Activated CD8-positive, alpha-beta T cell treated with anti-CD3 and anti-CD28 coated beads, Interleukin-2, amount 10 ng/mL, durations not matched to agents 7 days and 5 days (primary cell): ENCODE results near the gene DCHS2. TPM values are rescaled to one million over a fixed set of nuclear protein-coding genes. Genes with fewer than 3 reads are reported as not detected.

ENCODE experiments used
- ATAC-seq: fragments of 150-1000 bp; cut with Tn5 transposase; one replicate; pipeline ENCODE4 v1.10.0; 2021; ENCODE audit warnings: moderate library complexity
- CTCF ChIA-PET: fragments of 350-600 bp; sonication (Branson Sonifier 250); formaldehyde crosslinking; loops from one replicate; lab custom pipeline; 2021; ENCODE audit warnings: antibody characterized with exemption; lab: Charles Lee
- POLR2A ChIA-PET: fragments of 350-600 bp; sonication (Branson Sonifier 250); formaldehyde crosslinking; loops from one replicate; lab custom pipeline; 2021; ENCODE audit warnings: antibody characterized with exemption; lab: Charles Lee
- DNase-seq: peaks from one replicate; pipeline ENCODE4 v3.0.0-alpha.2; 2020
- H3K27ac Mint-ChIP-seq: one replicate; pipeline ENCODE4 v1.8.0; 2021; ENCODE audit warnings: mild to moderate bottlenecking, mixed read lengths
- H3K27me3 Mint-ChIP-seq: one replicate; pipeline ENCODE4 v1.8.0; 2021; ENCODE audit warnings: low read depth, mixed read lengths
- H3K36me3 Mint-ChIP-seq: one replicate; pipeline ENCODE4 v1.8.0; 2021; ENCODE audit warnings: low read depth, mixed read lengths
- H3K4me1 Mint-ChIP-seq: one replicate; pipeline ENCODE4 v1.8.0; 2021; ENCODE audit warnings: low read depth, mixed read lengths
- H3K4me3 Mint-ChIP-seq: one replicate; pipeline ENCODE4 v1.8.0; 2021; ENCODE audit warnings: mild to moderate bottlenecking, mixed read lengths
- H3K9me3 Mint-ChIP-seq: one replicate; pipeline ENCODE4 v1.8.0; 2022; ENCODE audit warnings: mixed read lengths; ENCODE audit not compliant: insufficient read depth
- total RNA-seq, 2 experiments: library from RNA; stranded (reverse); gene quantifications; one replicate each; pipeline ENCODE4 v1.2.3, GENCODE V29; 2021

The DCHS2 gene
- total RNA-seq, 2 experiments from 2014 or later: not detected

GRCh38 chr4:154487145-154487544 is 4.5 kb downstream of the DCHS2 start:
- CTCF ChIA-PET: no interaction called here
- no peak for ATAC-seq
- Mint-ChIP-seq H3K9me3 (no peaks in the 10 kb centered on the region), H3K36me3 (no peaks in the 10 kb centered on the region), H3K27me3 (peaks cover 38% of the 10 kb centered on the region), H3K4me3 (no peak overlapping the region), H3K27ac (no peak overlapping the region), H3K4me1 (peaks cover 18% of the 10 kb centered on the region)
- no peak for DNase-seq
- POLR2A ChIA-PET: no interaction called here

- Mint-ChIP-seq H3K27me3 (peaks cover 21% of the 10 kb centered on the region), H3K4me3 (no peak overlapping the region), H3K36me3 (no peaks in the 10 kb centered on the region), H3K9me3 (no peaks in the 10 kb centered on the region), H3K27ac (no peak overlapping the region), H3K4me1 (no peaks in the 10 kb centered on the region)
- ChIA-PET CTCF (no interaction called here), POLR2A (no interaction called here)
- DNase-seq: no peak
- no peak for ATAC-seq
Observed at GRCh38 chr4:154485127-154485773, 6.3 kb downstream of the DCHS2 start.

- Mint-ChIP-seq H3K27ac (no peak overlapping the region), H3K4me1 (no peaks in the 10 kb centered on the region), H3K27me3 (peaks cover 5% of the 10 kb centered on the region), H3K36me3 (no peaks in the 10 kb centered on the region), H3K4me3 (no peak overlapping the region), H3K9me3 (no peaks in the 10 kb centered on the region)
- ATAC-seq: no peak
- POLR2A ChIA-PET: no interaction called here
- CTCF ChIA-PET: no interaction called here
- no peak for DNase-seq
Observed at GRCh38 chr4:154478547-154478946, 13.1 kb downstream of the DCHS2 start.

GRCh38 chr4:154478128-154478527 is 13.5 kb downstream of the DCHS2 start:
- POLR2A ChIA-PET: no interaction called here

GRCh38 chr4:154476232-154476631 is 15.4 kb downstream of the DCHS2 start:
- ChIA-PET POLR2A (no interaction called here), CTCF (no interaction called here)
- Mint-ChIP-seq H3K36me3 (no peaks in the 10 kb centered on the region), H3K4me3 (no peak overlapping the region), H3K27me3 (peaks cover 12% of the 10 kb centered on the region), H3K27ac (no peak overlapping the region), H3K9me3 (no peaks in the 10 kb centered on the region), H3K4me1 (no peaks in the 10 kb centered on the region)
- no peak for ATAC-seq
- no peak for DNase-seq

More at GRCh38 chr4:154478128-154478527, 13.5 kb downstream of the DCHS2 start:
- Mint-ChIP-seq H3K9me3 (no peaks in the 10 kb centered on the region), H3K36me3 (no peaks in the 10 kb centered on the region), H3K4me1 (no peaks in the 10 kb centered on the region), H3K4me3 (no peak overlapping the region), H3K27me3 (peaks cover 5% of the 10 kb centered on the region), H3K27ac (no peak overlapping the region)
- CTCF ChIA-PET: no interaction called here
- no peak for DNase-seq
- ATAC-seq: no peak

GRCh38 chr4:154475820-154476219 is 15.8 kb downstream of the DCHS2 start:
- H3K27me3 Mint-ChIP-seq: peaks cover 16% of the 10 kb centered on the region
- ChIA-PET POLR2A (no interaction called here), CTCF (no interaction called here)
- H3K27ac Mint-ChIP-seq: no peak overlapping the region
- no peaks in the 10 kb centered on the region for H3K4me1 Mint-ChIP-seq
- no peaks in the 10 kb centered on the region for H3K36me3 Mint-ChIP-seq
- ATAC-seq (no peak), DNase-seq (no peak)
- no peaks in the 10 kb centered on the region for H3K9me3 Mint-ChIP-seq
- H3K4me3 Mint-ChIP-seq: no peak overlapping the region

- Mint-ChIP-seq H3K27me3 (peaks cover 24% of the 10 kb centered on the region), H3K9me3 (no peaks in the 10 kb centered on the region), H3K36me3 (no peaks in the 10 kb centered on the region), H3K4me3 (no peak overlapping the region), H3K27ac (no peak overlapping the region), H3K4me1 (no peaks in the 10 kb centered on the region)
- CTCF ChIA-PET: no interaction called here
- no peak for DNase-seq
- ATAC-seq: no peak
- POLR2A ChIA-PET: no interaction called here
Observed at GRCh38 chr4:154473497-154473896, 18.1 kb downstream of the DCHS2 start.

- H3K9me3 Mint-ChIP-seq: no peaks in the 10 kb centered on the region
- ChIA-PET CTCF (interaction anchor here (1.4 kb wide), 1 partner anchor 18 kb away, joined by 3 read pairs; no protein-coding TSS in a partner anchor), POLR2A (no interaction called here)
- no peak overlapping the region for H3K4me3 Mint-ChIP-seq
- H3K4me1 Mint-ChIP-seq: no peaks in the 10 kb centered on the region
- no peak for ATAC-seq
- no peak for DNase-seq
- H3K27me3 Mint-ChIP-seq: peaks cover 25% of the 10 kb centered on the region
- no peaks in the 10 kb centered on the region for H3K36me3 Mint-ChIP-seq
- H3K27ac Mint-ChIP-seq: no peak overlapping the region
Observed at GRCh38 chr4:154472858-154473257, 18.7 kb downstream of the DCHS2 start.

GRCh38 chr4:154471526-154472331 is 19.9 kb downstream of the DCHS2 start:
- no peaks in the 10 kb centered on the region for H3K36me3 Mint-ChIP-seq
- no peaks in the 10 kb centered on the region for H3K4me1 Mint-ChIP-seq
- no peak for ATAC-seq
- no peak overlapping the region for H3K4me3 Mint-ChIP-seq
- no peak for DNase-seq
- ChIA-PET CTCF (interaction anchor here (1.4 kb wide), 1 partner anchor 17 kb away, joined by 3 read pairs; no protein-coding TSS in a partner anchor), POLR2A (no interaction called here)
- peaks cover 26% of the 10 kb centered on the region for H3K27me3 Mint-ChIP-seq
- no peaks in the 10 kb centered on the region for H3K9me3 Mint-ChIP-seq
- no peak overlapping the region for H3K27ac Mint-ChIP-seq

- ChIA-PET CTCF (no interaction called here), POLR2A (no interaction called here)
- Mint-ChIP-seq H3K36me3 (no peaks in the 10 kb centered on the region), H3K27ac (no peak overlapping the region), H3K4me3 (no peak overlapping the region), H3K27me3 (peaks cover 25% of the 10 kb centered on the region), H3K4me1 (no peaks in the 10 kb centered on the region), H3K9me3 (no peaks in the 10 kb centered on the region)
- ATAC-seq (no peak), DNase-seq (no peak)
Observed at GRCh38 chr4:154471032-154471431, 20.6 kb downstream of the DCHS2 start.

- no peak for DNase-seq
- Mint-ChIP-seq H3K4me3 (no peak overlapping the region), H3K4me1 (no peaks in the 10 kb centered on the region), H3K36me3 (no peaks in the 10 kb centered on the region), H3K9me3 (no peaks in the 10 kb centered on the region), H3K27ac (no peak overlapping the region), H3K27me3 (peaks cover 25% of the 10 kb centered on the region)
- no peak for ATAC-seq
- ChIA-PET CTCF (no interaction called here), POLR2A (no interaction called here)
Observed at GRCh38 chr4:154467886-154468285, 23.7 kb downstream of the DCHS2 start.

- Mint-ChIP-seq H3K4me1 (no peaks in the 10 kb centered on the region), H3K27me3 (peaks cover 21% of the 10 kb centered on the region), H3K9me3 (no peaks in the 10 kb centered on the region), H3K4me3 (no peak overlapping the region), H3K36me3 (no peaks in the 10 kb centered on the region), H3K27ac (no peak overlapping the region)
- CTCF ChIA-PET: no interaction called here
- ATAC-seq (no peak), DNase-seq (no peak)
- POLR2A ChIA-PET: no interaction called here
Observed at GRCh38 chr4:154466336-154466735, 25.3 kb downstream of the DCHS2 start.
